GM19395 (cell line): ENCODE results near the gene TMEM171.

Experiments
- ATAC-seq: cut with Tn5 transposase; IDR thresholded peaks from one replicate; pipeline ENCODE4 v1.9.1; 2021; ENCODE audit warnings: mild to moderate bottlenecking, moderate library complexity; ENCODE audit not compliant: unreplicated experiment

Gene TMEM171, protein sequence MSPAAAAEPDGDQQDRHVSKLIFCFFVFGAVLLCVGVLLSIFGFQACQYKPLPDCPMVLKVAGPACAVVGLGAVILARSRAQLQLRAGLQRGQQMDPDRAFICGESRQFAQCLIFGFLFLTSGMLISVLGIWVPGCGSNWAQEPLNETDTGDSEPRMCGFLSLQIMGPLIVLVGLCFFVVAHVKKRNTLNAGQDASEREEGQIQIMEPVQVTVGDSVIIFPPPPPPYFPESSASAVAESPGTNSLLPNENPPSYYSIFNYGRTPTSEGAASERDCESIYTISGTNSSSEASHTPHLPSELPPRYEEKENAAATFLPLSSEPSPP

DNA sequence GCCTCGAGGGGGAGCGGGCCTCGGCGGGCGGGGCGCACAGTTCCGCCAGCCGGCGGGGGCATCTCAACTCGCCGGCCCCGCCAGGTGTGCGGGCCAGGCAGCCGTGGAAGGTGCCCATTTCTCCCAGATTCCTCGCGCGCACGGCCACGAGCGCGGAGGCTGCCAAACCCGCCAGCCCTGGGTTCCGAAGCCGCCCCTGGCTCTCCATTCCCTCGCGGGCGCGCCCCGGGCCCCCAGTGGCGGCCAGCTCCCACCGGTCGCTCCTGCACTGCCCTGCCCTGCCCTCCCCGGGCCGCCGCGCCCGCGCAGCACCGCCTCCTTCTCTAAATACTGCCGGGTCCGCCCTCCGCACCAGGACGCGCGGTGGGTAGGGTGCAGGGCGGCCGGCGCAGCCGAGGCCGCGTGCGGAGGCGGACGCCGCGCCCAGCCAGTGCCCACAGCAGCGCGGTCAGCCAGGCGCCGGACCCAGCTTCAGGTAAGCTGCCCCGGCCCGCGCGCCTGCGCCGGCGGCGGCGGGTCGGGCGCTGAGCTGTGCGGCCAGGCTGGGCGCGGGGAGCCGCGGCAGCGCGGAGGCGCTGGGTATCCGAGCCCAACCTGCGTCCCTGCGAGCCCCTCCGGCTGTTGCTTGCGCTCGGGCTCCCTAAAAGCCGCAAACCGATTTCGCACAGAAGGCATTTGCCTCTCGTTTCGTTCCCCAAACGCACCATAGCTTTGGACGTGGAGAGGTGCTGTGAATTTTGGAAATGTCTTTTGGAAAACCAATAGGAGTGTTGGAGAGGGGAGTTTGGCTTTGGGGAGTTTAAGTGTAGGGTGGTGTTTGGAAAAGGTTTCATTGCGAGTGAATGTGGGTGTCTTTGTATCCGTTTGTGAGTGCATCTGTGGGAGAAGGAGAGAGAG, at the start of gene TMEM171:
Gene TMEM171 (plus strand): TSS at position 354 of the 897 bp plus-strand sequence. CDS start 2,799 bp downstream, outside the sequence.
- no peak for ATAC-seq

DNA sequence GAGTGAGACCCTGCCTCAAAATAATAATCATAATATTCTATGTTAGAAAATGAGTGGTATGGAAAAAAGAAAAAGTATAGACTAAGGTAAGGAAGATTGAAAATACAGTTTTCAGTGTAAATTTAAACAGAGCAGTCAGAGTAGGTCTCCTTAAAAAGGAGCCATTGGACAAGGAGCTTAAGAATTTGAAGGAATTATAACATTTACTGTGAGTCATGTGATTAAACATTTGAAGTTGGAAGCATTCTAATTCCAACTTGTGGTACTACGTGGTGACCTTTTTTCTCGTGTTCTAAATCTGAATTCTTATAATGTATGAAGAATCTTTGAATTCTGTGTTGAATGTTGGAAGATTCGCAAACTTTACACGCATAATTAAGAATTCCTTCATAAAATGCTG, 39.3 kb upstream of the TMEM171 start:
- no peak for ATAC-seq

DNA sequence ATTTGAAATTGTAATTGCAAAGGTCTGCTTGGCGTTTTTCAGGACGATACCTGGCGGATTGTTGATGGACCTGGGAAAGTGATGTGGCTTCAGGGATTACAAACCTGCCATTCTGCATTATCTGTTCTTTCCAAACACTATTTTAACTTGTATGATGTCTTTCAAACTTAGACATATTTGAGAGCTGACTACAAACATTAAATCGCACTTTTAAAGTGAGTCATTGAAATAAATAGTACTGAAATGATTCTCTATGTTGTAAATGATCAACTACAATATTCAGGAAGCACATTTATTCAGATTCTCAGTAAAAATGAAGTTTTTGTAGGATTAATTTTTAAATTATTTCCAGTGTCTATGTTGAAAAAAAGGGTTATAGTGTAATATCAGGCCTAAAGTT, 32.3 kb upstream of the TMEM171 start:
- ATAC-seq, result no peak

DNA sequence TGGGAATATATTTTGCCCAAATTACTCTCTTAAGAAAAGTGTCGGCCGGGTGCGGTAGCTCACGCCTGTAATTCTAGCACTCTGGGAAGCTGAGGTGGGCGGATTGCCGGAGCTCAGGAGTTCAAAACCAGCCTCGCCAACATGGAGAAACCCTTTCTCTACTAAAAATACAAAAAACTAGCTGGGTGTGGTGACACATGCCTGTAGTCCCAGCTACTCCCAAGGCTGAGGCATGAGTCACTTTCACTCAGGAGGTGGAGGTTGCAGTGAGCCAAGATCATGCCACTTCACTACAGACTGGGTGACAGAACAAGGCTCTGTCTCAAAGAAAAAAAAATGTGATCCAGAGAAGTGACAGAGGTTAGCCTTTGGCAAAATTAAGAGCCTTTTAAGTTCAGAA, 26.4 kb upstream of the TMEM171 start:
- no peak for ATAC-seq

DNA sequence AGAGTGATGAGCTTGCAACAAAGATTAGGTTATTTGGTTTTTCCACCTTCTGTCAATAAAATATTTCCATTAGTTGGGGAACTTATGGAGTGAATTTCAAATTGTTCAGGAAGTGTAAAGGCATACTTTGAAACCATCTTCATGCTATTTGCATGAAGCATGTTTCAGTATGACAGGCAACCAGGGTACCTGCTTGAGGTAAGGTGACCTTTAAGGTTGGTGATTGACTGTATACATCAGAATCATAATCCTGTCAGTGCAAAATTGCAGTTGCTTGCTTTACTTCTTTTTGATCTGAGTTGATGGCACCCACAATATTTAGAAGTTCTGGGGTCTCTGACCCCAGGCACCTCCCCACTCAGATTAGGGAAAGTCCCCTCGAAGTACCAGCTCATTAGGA, 26.0 kb upstream of the TMEM171 start:
- no peak for ATAC-seq

DNA sequence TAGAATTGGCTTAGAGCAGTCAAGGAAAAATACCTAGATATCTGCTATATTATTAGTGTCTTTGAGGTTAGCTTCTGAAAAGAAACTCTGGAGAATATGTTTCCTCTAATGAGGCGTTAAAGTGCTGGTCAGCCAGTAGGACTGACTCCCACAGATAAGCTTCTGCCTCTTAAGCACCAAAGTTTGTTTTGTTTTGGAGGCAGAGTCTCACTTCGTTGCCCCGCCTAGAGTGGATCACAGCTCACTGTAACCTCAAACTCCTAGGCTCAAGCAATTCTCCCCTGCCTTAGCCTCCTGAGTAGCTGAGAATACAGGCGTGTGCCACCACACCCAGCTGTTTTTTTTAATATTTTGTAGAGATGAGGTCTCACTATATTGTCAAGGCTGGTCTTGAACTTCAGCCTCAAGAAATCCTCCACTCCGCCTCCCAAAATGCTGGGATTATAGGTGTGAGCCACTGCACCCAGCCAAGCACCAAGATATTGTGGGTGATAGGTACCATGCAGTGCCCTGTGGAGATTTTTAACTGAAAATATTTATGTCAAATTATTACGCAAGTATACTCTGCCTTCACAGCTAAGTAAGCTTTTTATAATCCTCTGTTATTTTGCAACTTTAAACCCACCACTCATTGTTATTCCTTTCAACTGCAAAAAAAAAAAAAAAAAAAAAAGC, 24.7 kb upstream of the TMEM171 start:
- ATAC-seq, result no peak

DNA sequence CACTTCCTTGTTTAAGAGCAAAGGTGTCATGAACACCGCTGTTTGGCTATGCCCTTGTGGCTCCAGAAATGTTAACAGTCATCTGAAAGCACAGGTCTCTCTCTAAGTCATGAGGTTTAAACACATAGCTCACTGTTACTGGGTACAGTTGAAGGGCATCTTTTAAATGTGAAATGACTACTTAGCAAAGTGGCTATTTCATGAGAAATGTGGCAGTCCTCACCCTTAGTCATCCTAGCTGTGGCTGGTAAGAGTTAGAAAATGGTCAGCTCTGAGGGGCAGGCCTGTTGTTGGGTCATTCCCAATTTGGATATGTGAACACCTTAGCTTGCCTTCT, 24.2 kb upstream of the TMEM171 start:
- no peak for ATAC-seq

DNA sequence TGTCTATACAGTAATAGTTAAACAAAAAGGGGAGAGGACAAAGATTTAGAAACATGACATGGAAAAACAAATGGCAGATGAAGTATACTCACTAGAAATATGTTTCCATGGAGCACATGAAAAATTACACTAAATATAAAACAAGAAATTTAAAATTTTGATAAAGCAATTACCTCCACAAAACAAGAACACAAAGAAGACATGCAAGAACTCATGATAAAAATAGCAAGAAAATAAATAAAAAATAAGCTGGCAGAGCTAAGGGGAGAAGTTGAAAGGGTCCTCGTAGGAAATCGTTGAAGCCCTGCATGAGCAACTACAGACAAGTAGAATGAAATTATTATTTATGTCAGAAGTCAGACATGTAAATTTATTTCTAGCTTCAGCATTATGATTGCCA, 22.6 kb upstream of the TMEM171 start:
- no peak for ATAC-seq

DNA sequence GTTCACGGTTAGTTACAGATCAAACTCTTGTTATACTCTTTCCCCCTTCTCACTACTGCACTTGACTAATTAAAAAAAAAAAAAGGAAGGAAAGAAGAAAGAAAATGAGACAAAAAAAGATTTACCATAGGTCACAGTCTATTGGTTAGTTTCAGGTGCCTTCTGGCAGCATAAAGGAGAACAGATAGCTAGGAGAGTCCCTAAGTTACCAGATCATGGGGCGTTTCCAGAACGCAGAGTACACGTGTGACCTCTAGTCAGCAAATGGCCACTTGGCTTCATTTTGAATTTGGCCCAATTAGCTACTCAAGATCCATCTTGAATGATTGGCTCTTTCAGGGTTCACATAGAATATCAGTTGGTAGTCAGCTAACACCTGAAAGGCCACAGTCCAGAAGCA, 20.3 kb upstream of the TMEM171 start:
- no peak for ATAC-seq

DNA sequence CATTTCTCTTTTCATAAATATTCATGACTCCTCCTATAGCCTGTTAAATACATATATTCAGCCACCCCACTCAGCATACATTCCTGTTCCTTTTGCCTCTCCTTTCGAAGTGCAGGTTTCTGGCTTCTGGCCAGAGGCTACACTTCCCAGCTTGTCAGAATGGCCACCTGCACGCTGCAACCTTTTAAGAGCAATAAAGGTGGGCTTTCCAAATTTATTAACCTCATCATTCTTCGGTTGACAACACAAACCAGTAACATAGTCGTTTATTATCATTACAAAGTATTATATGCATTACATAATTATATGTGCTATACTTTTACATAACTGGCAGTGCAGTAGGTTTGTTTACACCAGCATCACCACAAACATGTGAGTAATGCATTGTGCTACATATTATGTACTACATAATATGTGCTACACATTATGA, 16.5 kb upstream of the TMEM171 start:
- ATAC-seq, result no peak

DNA sequence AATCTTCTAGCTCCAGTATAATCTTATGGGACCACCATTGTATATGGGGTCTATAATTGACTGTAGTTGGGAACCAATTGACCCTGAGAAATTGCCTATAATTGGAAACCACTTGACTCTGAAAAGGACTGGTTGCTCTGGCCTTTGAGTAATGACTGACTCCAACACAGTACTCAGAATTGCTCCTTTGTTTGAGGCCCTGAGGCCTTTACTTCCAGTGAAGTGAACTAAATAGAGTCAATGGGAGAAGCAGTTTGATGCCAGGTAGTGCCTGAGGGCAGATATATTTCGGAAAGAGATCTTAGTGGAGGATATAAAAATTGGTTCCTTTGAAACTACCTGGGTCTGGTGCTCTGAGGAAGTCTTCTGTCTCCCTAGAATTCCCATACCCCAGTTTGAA, 16.0 kb upstream of the TMEM171 start:
- ATAC-seq, result no peak

DNA sequence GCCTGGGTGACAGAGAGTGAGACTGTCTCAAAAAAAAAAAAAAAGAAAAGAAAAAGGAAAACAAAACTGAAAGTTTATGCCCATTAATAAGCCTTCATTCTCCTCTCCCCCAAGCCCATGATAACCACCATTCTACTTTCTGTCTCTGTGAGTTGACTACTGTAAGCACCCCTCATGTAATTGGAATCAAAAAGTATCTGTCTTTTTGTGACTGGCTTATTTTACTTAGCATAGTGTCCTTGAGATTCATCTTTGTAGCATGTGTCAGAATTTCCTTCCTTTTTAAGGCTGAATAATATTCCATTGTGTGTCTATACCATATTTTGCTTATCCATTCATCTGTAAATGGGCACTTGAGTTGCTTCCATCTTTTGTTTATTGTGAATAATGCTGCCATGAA, 14.0 kb upstream of the TMEM171 start:
- ATAC-seq, result no peak

DNA sequence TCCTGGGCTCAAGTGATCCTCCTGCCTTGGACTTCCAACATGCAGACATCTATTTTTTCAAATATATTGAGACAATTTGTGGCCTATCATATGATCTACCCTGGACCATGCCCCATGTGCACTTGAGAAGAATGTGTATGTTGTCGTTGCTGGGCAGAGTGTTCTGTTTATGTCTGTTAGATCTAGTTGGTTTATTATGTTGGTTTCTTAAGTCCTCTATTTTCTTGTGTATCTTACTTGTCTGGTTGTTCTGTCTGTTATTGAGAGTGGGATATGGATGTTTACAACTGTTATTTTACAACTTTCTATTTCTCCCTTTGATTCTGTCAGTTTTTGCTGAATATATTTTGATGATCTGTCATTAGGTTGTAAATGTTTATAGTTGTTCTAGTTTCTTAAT, 10.2 kb upstream of the TMEM171 start:
- ATAC-seq, result no peak

DNA sequence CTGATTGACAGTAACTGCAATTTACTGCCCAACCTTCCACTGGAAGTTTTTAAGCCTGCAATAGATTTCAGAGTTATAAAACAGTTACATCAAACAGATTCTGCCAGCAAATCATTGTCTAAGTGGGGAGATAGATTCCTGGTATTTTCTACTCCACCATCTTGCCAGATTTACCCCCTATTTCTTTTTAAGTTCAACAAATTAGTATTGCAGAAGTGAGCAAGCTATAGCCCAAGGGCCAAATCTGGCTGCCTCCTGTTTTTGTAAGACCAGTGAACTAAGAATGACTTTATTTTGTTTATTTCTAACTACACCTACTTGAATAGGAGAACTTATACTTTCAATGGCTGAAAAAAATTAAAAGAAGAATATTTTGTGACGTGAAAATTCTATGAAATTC, 8.8 kb upstream of the TMEM171 start:
- no peak for ATAC-seq

DNA sequence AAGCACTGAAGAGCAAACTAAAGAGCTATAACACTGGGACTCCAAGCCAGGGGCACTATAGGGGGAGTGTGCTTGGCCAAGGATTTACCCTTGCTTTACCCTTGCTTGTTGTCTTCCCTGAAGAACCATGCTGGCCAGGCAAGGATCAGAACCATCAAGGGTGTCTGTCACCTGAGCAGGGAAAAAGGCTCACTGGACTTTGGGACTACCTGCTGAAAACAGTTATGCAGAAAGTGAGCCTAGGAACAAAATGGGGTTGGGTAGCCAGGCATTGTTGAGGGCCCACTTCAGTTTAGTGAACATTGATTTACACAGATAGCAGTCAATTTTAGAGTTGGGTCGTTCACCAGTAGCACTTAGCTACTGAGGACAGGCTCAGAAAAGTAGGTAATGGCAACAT, 8.0 kb upstream of the TMEM171 start:
- no peak for ATAC-seq

DNA sequence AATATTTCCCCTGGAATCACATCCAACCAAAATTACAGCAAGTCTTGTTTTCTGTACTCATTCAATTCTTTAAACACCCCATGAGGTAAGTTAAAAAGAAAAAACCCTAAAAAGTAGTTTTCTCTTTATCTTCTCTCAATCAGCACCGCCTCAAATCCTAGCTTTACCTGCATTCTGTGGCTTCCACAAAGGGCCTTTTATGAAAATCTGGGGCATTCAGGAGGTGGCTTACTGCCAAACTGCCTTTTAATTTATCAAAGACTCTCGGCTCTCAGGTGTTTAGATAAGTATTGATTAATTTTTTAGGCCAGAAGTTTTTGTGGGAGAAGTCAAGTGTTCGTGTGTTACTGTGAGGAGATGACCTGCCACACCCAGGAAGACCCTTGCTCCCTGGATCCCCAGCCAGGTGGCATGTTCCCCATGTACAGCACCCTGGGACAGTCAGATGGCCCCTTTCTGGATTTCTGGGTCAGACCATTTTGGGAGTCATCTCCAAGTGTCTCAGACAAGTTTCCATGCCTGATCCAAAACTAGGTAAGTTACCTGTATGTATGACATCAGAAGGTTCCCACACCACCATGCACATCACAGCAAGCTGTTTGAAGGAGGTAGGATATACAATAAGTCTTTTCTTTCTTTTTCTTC, 6.2 kb upstream of the TMEM171 start:
- ATAC-seq, result no peak

DNA sequence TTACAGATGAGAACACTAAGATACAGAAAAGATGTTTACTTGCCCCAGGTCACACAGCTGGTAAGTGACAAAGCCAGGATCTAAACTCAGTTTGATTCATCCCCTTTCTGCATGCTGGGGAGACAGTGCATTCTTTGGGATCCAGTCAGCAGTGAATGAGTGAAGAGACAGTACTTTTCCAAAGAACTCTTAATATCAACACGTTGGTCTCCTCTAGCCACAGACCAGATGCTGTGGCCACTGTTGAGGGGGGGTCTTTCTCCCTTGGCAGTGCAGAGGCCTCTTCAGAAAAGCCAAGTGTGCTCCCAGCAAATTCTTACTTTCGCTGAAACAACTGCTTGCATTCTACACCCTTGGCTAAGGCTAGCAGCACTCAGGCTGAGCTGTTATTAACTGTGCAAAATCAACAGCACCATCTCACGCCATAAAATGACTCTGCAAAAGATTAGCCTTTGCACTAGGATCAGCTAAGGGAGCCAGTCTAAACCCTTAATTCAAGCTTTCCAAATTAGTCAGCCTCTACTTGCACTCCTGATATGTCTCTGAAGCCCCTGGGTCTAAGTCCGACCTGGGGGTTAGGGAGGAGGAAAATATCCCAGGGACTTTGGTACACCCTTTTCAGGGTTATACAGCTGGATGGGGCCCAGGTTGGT, 4.8 kb upstream of the TMEM171 start:
- ATAC-seq, result no peak

DNA sequence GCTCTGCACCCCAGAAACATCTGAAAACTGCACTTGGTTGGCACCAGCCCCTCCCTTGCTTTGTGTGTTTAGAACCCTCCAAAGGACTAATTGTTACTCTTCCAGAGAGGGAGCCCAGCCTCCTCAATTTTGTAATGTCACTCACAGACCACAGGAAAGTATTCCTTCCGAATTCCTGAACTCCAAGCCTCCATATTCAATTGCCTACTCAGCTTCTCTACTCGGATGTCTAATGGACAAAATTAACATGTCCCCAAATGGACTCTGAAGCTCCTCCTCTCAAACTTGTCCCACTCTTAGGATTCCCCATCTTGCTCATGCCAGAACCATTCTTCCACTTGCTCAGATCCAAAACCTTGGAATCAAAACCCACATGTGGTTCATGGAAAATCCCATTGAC, 3.9 kb upstream of the TMEM171 start:
- ATAC-seq, result no peak

DNA sequence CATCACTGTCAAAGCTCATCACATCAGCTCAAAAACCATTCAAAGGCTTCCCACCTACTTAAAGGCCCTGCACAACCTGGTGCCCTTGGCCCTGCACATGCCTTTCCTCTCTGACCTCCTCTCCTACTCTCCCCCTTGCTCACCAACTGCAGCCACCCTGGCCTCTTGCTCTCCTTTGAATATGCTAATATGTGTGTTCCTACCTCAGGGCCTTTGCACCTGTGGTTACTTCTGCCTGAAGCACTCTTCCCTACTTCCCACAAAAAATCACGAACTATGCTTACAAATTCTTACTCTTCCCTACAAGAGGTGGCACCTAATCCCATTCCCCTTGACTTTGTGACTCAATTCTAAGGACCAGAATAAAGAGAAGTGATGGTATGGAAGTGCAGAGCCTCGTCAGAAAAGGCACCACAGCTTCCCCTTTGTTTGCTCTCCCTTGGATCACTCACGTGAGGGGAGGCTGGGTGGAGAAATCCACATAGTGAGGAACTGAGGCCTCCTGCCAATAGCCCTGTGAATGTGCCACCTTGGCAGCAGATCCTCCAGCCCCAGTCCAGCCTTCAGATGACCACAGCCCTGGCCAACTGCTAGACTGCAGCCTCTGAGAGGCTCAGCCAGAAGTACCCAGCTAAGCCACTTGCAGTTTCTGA, 3.2 kb upstream of the TMEM171 start:
- no peak for ATAC-seq

DNA sequence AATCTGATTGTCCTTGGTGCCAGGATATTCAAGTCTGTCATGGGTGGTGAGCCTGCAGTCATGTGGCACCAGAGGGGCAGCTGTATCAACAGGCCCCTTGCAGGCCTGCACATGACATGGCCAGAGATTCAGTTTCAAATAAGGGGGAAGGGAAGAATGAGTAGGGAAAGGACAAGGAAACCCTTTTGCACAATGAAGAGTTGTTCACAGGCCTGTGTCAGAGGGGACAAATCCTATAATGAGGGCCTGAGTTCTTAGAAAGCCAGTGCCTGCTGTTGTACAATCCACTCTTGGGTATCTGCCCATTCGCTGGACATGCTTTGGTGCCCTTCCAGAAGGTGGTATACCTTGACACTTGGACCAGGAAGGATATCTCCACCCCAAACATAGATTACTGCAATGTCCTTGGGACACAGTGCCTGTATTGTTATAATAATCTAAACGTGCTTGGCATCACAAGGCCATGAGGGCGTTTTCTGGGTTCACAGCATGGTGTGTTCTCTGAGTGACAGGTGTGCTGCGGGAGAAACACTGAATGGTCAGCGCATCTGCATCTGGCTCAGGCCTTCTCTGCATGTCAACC, 1.9 kb upstream of the TMEM171 start:
- ATAC-seq, result no peak
